ENCODE measurements around the gene DYDC2. TPM values are rescaled to one million over a fixed set of nuclear protein-coding genes. Genes with fewer than 3 reads are reported as not detected.

The DYDC2 gene
- polyA plus RNA-seq, 1 donor (not counting 4 experiments of a cell fraction or from before 2014, with no cell fraction given): not detected

- H3K9me1 ChIP-seq (ENCODE audit: control insufficient read depth, extremely low read depth, insufficient read depth, low read length): no peaks in the 10 kb centered on the region
- H4K20me1 ChIP-seq (ENCODE audit: control insufficient read depth, extremely low read depth, insufficient read depth, low read length): no peaks in the 10 kb centered on the region
- H3K4me1 ChIP-seq (ENCODE audit: control insufficient read depth, extremely low read depth, insufficient read depth, low read length): peaks cover 45% of the 10 kb centered on the region
- no peaks in the 10 kb centered on the region for H3K79me2 ChIP-seq (ENCODE audit: control insufficient read depth, insufficient read depth, low read length)
- H3K27me3 ChIP-seq (ENCODE audit: control insufficient read depth, extremely low read depth, insufficient read depth, low read length): no peaks in the 10 kb centered on the region
- no peaks in the 10 kb centered on the region for H3K9me3 ChIP-seq (ENCODE audit: control insufficient read depth, low read depth, low read length)
- H3K36me3 ChIP-seq (ENCODE audit: control insufficient read depth in 2 of 2, extremely low read depth in 1 of 2, insufficient read depth in 2 of 2, low read length in 2 of 2): peaks cover 0 to 3% of the 10 kb centered on the region in 2 experiments
- peak overlapping the region; percentile 61 for H2AFZ ChIP-seq (ENCODE audit: control insufficient read depth, low read length)
- peak overlapping the region; percentile 81 for H3K4me2 ChIP-seq (ENCODE audit: control insufficient read depth, extremely low read depth, insufficient read depth, low read depth, low read length)
- DNase-seq (ENCODE audit: low read depth, low spot score) (no peak), FAIRE-seq (no peak)
- no peak overlapping the region for H3K27ac ChIP-seq (ENCODE audit: control insufficient read depth, insufficient read depth, low read length)
- dilution Hi-C loops (cut with MboI; ENCODE audit: extremely low pct_ligation_motif_present, low sequenced_read_pairs): no loop called here
- peak overlapping the region; percentile 54 for H3K9ac ChIP-seq (ENCODE audit: control insufficient read depth, extremely low read depth, insufficient read depth, low read length)
- peak overlapping the region; percentile 39 to 65 (median 54) for H3K4me3 ChIP-seq (ENCODE audit: control insufficient read depth in 2 of 3, extremely low read depth in 1 of 3, insufficient read depth in 2 of 3, low read depth in 1 of 3, low read length in 3 of 3)
- TF ChIP-seq, protein P1, sequence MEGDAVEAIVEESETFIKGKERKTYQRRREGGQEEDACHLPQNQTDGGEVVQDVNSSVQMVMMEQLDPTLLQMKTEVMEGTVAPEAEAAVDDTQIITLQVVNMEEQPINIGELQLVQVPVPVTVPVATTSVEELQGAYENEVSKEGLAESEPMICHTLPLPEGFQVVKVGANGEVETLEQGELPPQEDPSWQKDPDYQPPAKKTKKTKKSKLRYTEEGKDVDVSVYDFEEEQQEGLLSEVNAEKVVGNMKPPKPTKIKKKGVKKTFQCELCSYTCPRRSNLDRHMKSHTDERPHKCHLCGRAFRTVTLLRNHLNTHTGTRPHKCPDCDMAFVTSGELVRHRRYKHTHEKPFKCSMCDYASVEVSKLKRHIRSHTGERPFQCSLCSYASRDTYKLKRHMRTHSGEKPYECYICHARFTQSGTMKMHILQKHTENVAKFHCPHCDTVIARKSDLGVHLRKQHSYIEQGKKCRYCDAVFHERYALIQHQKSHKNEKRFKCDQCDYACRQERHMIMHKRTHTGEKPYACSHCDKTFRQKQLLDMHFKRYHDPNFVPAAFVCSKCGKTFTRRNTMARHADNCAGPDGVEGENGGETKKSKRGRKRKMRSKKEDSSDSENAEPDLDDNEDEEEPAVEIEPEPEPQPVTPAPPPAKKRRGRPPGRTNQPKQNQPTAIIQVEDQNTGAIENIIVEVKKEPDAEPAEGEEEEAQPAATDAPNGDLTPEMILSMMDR (optimal IDR thresholded peaks at IDR 0.05 in 1 of 3, IDR thresholded peaks at IDR 0.05 in 1 of 3, conservative IDR thresholded peaks at IDR 0.05 in 1 of 3; ENCODE audit: extremely low read depth in 1 of 3, insufficient read depth in 2 of 3, low read length in 3 of 3): no peak
- TF ChIP-seq EZH2 (IDR thresholded peaks at IDR 0.05; ENCODE audit: low read length): no peak
These were observed 51.2 kb downstream of the DYDC2 start for GRCh38 chr10:80407812-80408241.

- H3K9me1 ChIP-seq (ENCODE audit: control insufficient read depth, extremely low read depth, insufficient read depth, low read length): no peaks in the 10 kb centered on the region
- H3K27ac ChIP-seq (ENCODE audit: control insufficient read depth, insufficient read depth, low read length): no peak within 1 kb of the TSS
- no peaks in the 10 kb centered on the region for H3K79me2 ChIP-seq (ENCODE audit: control insufficient read depth, insufficient read depth, low read length)
- DNase-seq (ENCODE audit: low read depth, low spot score) (no peak), FAIRE-seq (no peak)
- TF ChIP-seq EZH2 (IDR thresholded peaks at IDR 0.05; ENCODE audit: low read length): no peak
- TF ChIP-seq, protein P1 (optimal IDR thresholded peaks at IDR 0.05 in 1 of 3, IDR thresholded peaks at IDR 0.05 in 1 of 3, conservative IDR thresholded peaks at IDR 0.05 in 1 of 3; ENCODE audit: extremely low read depth in 1 of 3, insufficient read depth in 2 of 3, low read length in 3 of 3): no peak
- no peaks in the 10 kb centered on the region for H3K9me3 ChIP-seq (ENCODE audit: control insufficient read depth, low read depth, low read length)
- H3K4me3 ChIP-seq (ENCODE audit: control insufficient read depth in 2 of 3, extremely low read depth in 1 of 3, insufficient read depth in 2 of 3, low read depth in 1 of 3, low read length in 3 of 3): peak within 1 kb of the TSS; percentile 39 to 65 (median 54)
- no peaks in the 10 kb centered on the region for H4K20me1 ChIP-seq (ENCODE audit: control insufficient read depth, extremely low read depth, insufficient read depth, low read length)
- no peaks in the 10 kb centered on the region for H3K27me3 ChIP-seq (ENCODE audit: control insufficient read depth, extremely low read depth, insufficient read depth, low read length)
- H3K4me1 ChIP-seq (ENCODE audit: control insufficient read depth, extremely low read depth, insufficient read depth, low read length): peaks cover 52% of the 10 kb centered on the region
- peak within 1 kb of the TSS; percentile 54 for H3K9ac ChIP-seq (ENCODE audit: control insufficient read depth, extremely low read depth, insufficient read depth, low read length)
- peak within 1 kb of the TSS; percentile 61 for H2AFZ ChIP-seq (ENCODE audit: control insufficient read depth, low read length)
- peak within 1 kb of the TSS; percentile 81 for H3K4me2 ChIP-seq (ENCODE audit: control insufficient read depth, extremely low read depth, insufficient read depth, low read depth, low read length)
- H3K36me3 ChIP-seq (ENCODE audit: control insufficient read depth in 2 of 2, extremely low read depth in 1 of 2, insufficient read depth in 2 of 2, low read length in 2 of 2): peaks cover 0 to 3% of the 10 kb centered on the region in 2 experiments
- dilution Hi-C loops (cut with MboI; ENCODE audit: extremely low pct_ligation_motif_present, low sequenced_read_pairs): no loop called here
These were observed 51.9 kb downstream of the DYDC2 start, which contains the start of gene PRXL2A for GRCh38 chr10:80408242-80409101. Gene PRXL2A, plus strand, starts transcription at chr10:80408551. Its CDS starts 11,917 bp downstream, at chr10:80420468.

All from keratinocyte (primary cell).